Measurements from ENCODE around the gene STX16. TPM values are rescaled to one million over a fixed set of nuclear protein-coding genes. Genes with fewer than 3 reads are reported as not detected.
A peak's percentile ranks its signal among the peaks of the same experiment; 100 is the strongest.

The STX16 gene
- total and polyA plus RNA-seq, 2 of the 13 experiments (the other 11 are each of a cell fraction or from before 2014, with no cell fraction given): 28.0 to 72.7 TPM

DNA sequence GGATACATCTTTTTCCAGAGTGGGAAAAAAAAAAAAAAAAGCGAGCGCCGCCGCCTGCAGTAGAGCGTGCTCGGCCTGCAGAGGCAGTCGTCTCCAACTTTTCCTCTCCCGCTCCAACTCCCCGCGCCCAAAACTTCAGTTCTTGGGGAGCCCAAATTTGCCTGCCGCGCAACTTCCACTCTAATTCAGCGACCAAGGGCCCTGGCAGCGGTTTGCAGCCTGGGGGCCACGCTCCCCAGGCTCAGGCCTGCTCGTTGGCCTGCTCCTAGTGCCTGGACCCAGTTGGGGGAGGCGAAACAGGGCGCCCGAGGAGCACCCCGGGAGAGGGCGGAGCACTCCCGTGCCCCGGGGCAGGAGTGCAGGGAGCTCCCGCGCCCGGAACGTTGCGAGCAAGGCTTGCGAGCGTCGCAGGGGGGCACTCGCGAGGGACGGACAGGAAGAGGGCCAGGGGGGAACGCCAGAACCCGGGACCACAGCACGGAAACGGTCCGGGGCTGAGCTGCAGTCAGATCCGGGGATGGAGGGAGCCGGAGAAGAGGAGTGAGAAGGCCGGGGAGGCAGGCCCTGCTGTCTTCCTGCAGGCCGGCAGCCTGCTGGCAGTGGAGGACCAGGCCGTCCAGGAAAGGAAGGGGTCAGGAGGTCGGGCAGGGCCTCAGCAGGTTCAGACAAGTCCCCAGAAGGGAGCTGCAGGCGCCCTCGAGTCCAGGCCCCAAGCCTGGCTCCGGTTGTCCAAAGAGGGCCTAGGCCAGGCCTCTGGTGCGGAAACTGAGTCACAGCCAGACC lies at the start of gene STX16 (continued):
- TF ChIP-seq CCDC6 (CRISPR knock-in tag; IDR thresholded peaks at IDR 0.05) (peak; percentile 99), CENPT (CRISPR knock-in tag; IDR thresholded peaks at IDR 0.05; ENCODE audit: low read depth) (peak; percentile 98), ZNF598 (CRISPR knock-in tag; IDR thresholded peaks at IDR 0.05; ENCODE audit: borderline replicate concordance) (peak; percentile 93), CAMTA2 (CRISPR knock-in tag; IDR thresholded peaks at IDR 0.05; ENCODE audit: borderline replicate concordance) (peak; percentile 99), ZNF775 (CRISPR knock-in tag; IDR thresholded peaks at IDR 0.05; ENCODE audit: borderline replicate concordance) (peak; percentile 96), SRSF4 (IDR thresholded peaks at IDR 0.05; ENCODE audit: low read depth, low read length, poor library complexity, severe bottlenecking) (no peak), ZNF138 (CRISPR knock-in tag; IDR thresholded peaks at IDR 0.05; ENCODE audit: low read depth) (peak; percentile 98), ZBTB7A (CRISPR knock-in tag; IDR thresholded peaks at IDR 0.05) (peak; percentile 79; the same call in 1 of the 2 replicates)
- TF ChIP-seq, protein P1, sequence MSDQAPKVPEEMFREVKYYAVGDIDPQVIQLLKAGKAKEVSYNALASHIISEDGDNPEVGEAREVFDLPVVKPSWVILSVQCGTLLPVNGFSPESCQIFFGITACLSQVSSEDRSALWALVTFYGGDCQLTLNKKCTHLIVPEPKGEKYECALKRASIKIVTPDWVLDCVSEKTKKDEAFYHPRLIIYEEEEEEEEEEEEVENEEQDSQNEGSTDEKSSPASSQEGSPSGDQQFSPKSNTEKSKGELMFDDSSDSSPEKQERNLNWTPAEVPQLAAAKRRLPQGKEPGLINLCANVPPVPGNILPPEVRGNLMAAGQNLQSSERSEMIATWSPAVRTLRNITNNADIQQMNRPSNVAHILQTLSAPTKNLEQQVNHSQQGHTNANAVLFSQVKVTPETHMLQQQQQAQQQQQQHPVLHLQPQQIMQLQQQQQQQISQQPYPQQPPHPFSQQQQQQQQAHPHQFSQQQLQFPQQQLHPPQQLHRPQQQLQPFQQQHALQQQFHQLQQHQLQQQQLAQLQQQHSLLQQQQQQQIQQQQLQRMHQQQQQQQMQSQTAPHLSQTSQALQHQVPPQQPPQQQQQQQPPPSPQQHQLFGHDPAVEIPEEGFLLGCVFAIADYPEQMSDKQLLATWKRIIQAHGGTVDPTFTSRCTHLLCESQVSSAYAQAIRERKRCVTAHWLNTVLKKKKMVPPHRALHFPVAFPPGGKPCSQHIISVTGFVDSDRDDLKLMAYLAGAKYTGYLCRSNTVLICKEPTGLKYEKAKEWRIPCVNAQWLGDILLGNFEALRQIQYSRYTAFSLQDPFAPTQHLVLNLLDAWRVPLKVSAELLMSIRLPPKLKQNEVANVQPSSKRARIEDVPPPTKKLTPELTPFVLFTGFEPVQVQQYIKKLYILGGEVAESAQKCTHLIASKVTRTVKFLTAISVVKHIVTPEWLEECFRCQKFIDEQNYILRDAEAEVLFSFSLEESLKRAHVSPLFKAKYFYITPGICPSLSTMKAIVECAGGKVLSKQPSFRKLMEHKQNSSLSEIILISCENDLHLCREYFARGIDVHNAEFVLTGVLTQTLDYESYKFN (CRISPR knock-in tag; conservative IDR thresholded peaks at IDR 0.05): peak; percentile 73
- TF ChIP-seq, protein P2, sequence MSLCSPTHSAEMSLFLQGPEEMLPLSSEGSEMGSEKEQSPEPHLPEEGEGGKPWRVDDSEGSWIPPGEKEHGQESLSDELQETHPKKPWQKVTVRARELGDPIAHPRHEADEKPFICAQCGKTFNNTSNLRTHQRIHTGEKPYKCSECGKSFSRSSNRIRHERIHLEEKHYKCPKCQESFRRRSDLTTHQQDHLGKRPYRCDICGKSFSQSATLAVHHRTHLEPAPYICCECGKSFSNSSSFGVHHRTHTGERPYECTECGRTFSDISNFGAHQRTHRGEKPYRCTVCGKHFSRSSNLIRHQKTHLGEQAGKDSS (CRISPR knock-in tag; IDR thresholded peaks at IDR 0.05; ENCODE audit: borderline replicate concordance, low read depth): peak; percentile 100
- TF ChIP-seq, protein P3, sequence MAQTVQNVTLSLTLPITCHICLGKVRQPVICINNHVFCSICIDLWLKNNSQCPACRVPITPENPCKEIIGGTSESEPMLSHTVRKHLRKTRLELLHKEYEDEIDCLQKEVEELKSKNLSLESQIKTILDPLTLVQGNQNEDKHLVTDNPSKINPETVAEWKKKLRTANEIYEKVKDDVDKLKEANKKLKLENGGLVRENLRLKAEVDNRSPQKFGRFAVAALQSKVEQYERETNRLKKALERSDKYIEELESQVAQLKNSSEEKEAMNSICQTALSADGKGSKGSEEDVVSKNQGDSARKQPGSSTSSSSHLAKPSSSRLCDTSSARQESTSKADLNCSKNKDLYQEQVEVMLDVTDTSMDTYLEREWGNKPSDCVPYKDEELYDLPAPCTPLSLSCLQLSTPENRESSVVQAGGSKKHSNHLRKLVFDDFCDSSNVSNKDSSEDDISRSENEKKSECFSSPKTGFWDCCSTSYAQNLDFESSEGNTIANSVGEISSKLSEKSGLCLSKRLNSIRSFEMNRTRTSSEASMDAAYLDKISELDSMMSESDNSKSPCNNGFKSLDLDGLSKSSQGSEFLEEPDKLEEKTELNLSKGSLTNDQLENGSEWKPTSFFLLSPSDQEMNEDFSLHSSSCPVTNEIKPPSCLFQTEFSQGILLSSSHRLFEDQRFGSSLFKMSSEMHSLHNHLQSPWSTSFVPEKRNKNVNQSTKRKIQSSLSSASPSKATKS (CRISPR knock-in tag; IDR thresholded peaks at IDR 0.05): peak; percentile 93; the same call in 1 of the 2 replicates
- TF ChIP-seq, protein P4, sequence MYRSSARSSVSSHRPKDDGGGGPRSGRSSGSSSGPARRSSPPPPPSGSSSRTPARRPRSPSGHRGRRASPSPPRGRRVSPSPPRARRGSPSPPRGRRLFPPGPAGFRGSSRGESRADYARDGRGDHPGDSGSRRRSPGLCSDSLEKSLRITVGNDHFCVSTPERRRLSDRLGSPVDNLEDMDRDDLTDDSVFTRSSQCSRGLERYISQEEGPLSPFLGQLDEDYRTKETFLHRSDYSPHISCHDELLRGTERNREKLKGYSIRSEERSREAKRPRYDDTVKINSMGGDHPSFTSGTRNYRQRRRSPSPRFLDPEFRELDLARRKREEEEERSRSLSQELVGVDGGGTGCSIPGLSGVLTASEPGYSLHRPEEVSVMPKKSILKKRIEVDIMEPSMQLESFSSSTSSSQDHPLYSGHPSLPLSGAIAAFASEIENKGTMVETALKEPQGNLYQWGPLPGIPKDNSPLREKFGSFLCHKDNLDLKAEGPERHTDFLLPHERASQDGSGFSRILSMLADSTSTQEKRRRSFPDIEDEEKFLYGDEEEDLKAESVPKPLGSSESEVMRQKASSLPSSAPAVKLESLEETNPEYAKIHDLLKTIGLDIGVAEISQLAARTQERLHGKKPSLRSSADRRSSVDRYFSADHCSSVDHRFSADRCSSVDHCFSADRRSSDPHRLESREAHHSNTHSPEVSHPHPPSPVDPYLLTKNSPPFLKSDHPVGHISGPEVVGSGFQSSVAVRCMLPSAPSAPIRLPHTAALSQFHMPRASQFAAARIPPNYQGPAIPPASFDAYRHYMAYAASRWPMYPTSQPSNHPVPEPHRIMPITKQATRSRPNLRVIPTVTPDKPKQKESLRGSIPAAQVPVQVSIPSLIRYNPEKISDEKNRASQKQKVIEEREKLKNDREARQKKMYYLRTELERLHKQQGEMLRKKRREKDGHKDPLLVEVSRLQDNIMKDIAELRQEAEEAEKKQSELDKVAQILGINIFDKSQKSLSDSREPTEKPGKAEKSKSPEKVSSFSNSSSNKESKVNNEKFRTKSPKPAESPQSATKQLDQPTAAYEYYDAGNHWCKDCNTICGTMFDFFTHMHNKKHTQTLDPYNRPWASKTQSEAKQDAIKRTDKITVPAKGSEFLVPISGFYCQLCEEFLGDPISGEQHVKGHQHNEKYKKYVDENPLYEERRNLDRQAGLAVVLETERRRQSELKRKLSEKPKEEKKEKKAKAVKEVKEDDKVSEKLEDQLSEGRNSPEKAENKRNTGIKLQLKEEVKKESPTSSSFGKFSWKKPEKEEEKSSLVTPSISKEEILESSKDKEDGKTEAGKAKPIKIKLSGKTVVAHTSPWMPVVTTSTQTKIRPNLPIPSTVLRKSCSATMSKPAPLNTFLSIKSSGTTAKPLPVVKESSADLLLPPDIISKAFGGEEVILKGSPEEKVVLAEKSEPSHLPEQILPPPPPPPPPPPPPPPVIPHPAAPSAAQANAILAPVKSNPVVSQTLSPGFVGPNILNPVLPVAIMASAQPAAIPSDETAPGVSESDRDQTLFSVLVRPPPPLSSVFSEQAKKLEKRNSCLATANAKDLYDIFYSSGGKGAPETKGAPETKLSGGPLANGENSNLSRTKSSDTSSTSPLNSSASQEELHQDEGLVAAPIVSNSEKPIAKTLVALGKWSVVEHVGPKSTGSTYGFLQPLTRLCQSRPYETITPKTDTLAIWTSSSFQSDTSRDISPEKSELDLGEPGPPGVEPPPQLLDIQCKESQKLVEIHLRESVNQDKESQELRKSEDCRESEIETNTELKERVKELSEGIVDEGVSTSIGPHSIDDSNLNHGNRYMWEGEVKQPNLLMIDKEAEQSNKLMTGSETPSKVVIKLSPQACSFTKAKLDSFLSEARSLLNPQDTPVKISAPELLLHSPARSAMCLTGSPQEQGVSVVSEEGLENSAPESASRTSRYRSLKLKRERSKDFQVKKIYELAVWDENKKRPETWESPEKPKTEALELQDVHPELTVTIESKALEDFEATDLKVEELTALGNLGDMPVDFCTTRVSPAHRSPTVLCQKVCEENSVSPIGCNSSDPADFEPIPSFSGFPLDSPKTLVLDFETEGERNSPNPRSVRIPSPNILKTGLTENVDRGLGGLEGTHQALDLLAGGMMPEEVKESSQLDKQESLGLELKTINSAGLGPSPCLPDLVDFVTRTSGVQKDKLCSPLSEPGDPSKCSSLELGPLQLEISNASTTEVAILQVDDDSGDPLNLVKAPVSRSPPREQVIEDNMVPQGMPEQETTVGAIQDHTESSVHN (CRISPR knock-in tag; IDR thresholded peaks at IDR 0.05): peak; percentile 98
